ENCODE measurements around the gene LAMA5. TPM values are rescaled to one million over a fixed set of nuclear protein-coding genes. Genes with fewer than 3 reads are reported as not detected.

Gene LAMA5
- total RNA-seq, 4 donors from 2014 or later, result 164 to 427 (median 196) TPM

DNA sequence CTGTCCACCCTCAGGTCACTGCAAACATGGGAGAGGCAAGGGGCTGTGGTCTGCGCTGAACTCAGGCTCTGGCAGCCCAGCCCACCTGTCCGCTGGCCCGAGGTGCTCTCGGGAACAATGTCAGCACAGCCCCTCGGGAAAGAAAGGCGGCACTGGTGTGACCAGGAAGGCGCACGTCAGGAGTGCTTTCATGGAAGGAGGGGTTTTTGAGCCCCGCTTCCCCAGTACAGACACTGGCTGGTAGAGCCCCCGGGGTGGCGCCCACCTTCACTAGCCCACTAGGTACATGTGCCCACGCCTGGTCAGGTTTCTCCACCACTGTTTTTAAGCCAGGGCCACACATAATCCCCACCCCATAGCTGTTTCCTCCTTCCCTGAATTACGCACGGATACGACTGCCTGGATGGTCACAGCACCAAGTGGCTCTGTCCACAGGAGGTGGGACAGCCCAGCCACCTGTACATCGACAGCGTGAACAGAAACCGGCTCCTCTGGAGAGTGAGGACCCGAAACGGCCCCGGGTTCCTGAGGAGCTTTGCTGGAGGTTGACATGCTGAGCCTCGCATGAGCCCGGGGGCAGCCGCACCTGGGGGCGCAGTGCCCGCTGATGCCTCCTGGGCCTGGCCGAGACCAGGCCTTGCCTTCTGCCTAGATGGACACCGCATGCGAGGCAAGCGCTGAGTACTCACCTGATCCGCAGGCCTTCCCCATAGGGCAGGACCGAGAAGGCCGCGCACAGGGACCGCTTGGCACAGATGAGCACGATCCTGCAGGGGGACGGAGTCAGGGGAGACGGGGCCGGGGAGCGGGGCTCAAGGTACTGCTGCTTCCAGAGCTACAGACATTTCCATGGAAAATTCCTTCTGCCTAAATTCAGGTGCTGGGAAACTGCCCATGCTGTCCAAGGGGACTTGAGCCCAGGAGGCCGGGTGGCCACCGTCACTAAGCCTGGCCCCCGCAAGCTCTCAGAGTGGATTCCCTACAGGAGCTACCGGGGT, 27.4 kb upstream of the LAMA5 start:
- 89 to 93% methylated on average over 33 to 43 of the region's 44 CpGs for WGBS, 2 donors
- H3K4me3 ChIP-seq (ENCODE audit: low read depth, poor library complexity, severe bottlenecking), result no peak overlapping the region
- intact Hi-C loops (cut with DNase I; ENCODE audit: low total_unique reads), result no loop called here
- no peak for DNase-seq (ENCODE audit: low spot score in 2 of 2)
- no peak for TF ChIP-seq CTCF (IDR thresholded peaks at IDR 0.05)
- no peak for TF ChIP-seq POLR2A (IDR thresholded peaks at IDR 0.05)

DNA sequence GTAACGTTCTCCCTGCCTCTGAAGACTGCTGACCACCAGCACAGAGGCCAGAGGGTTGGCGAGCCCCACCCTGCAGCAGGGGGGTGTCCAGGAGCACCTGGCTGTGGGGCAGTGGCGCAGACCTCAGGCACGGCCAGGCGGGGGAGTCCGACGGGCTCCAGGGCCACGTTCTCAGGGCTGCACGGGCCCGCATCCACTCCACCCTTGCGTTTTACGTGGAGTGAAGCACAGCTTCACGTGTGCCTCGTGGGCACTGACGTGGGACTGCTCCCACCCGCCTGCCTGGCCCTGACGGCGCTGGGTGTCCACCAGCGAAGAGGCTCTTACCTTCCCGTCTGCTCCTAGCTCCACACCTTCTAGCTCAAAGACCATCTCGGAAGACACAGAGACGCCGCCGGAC, 26.7 kb upstream of the LAMA5 start:
- DNase-seq (ENCODE audit: low spot score in 2 of 2), result no peak
- TF ChIP-seq POLR2A (IDR thresholded peaks at IDR 0.05) (no peak), CTCF (IDR thresholded peaks at IDR 0.05) (no peak)
- no peak overlapping the region for H3K4me3 ChIP-seq (ENCODE audit: low read depth, poor library complexity, severe bottlenecking)
- intact Hi-C loops (cut with DNase I; ENCODE audit: low total_unique reads), result no loop called here
- 91% methylated on average over 23 to 24 of the region's 24 CpGs for WGBS, 2 donors

GRCh38 chr20:62393335-62393665, 26.2 kb upstream of the LAMA5 start:
- H3K4me3 ChIP-seq (ENCODE audit: low read depth, poor library complexity, severe bottlenecking), result no peak overlapping the region
- no peak for DNase-seq (ENCODE audit: low spot score in 2 of 2)
- no peak for TF ChIP-seq POLR2A (IDR thresholded peaks at IDR 0.05)
- TF ChIP-seq CTCF (IDR thresholded peaks at IDR 0.05), result no peak
- 81 to 83% methylated on average over 10 to 11 of the region's 12 CpGs for WGBS, 2 donors
- intact Hi-C loops (cut with DNase I; ENCODE audit: low total_unique reads), result no loop called here

- TF ChIP-seq POLR2A (IDR thresholded peaks at IDR 0.05), result no peak
- TF ChIP-seq CTCF (IDR thresholded peaks at IDR 0.05), result no peak
- H3K4me3 ChIP-seq (ENCODE audit: low read depth, poor library complexity, severe bottlenecking), result no peak overlapping the region
- DNase-seq (ENCODE audit: low spot score in 2 of 2), result no peak
- WGBS, 2 donors, result 82 to 93% methylated on average over 8 to 19 of the region's 21 CpGs
- intact Hi-C loops (cut with DNase I; ENCODE audit: low total_unique reads), result no loop called here
Observed at GRCh38 chr20:62392621-62393334, 25.7 kb upstream of the LAMA5 start.

- no peak overlapping the region for H3K4me3 ChIP-seq (ENCODE audit: low read depth, poor library complexity, severe bottlenecking)
- intact Hi-C loops (cut with DNase I; ENCODE audit: low total_unique reads), result no loop called here
- DNase-seq (ENCODE audit: low spot score in 2 of 2), result no peak
- no peak for TF ChIP-seq CTCF (IDR thresholded peaks at IDR 0.05)
- TF ChIP-seq POLR2A (IDR thresholded peaks at IDR 0.05), result no peak
- WGBS, 2 donors, result 88 to 94% methylated on average over 10 of the region's 10 CpGs
Observed at GRCh38 chr20:62392077-62392418, 24.9 kb upstream of the LAMA5 start.

Measured in lower leg skin (tissue), 4 donors.